ENCODE measurements around the gene S100PBP. TPM values are rescaled to one million over a fixed set of nuclear protein-coding genes. Genes with fewer than 3 reads are reported as not detected.
"Not testable (repeated sequence)": the region's sequence is repeated elsewhere in the genome, so short reads cannot be mapped to it uniquely, and the experiment has no call there.

S100PBP gene
- polyA plus RNA-seq, 1 donor, result 23.7 TPM

- DNase-seq, result no peak
These were observed 84.5 kb downstream of the S100PBP start for GRCh38 chr1:32901823-32902534.

GRCh38 chr1:32902535-32902920 is 85.1 kb downstream of the S100PBP start:
- no peak for DNase-seq

- DNase-seq, result no peak
These were observed 86.7 kb downstream of the S100PBP start for GRCh38 chr1:32903991-32904785.

- DNase-seq, result no peak
These were observed 87.3 kb downstream of the S100PBP start for GRCh38 chr1:32904797-32905196.

GRCh38 chr1:32905588-32905987 is 88.1 kb downstream of the S100PBP start:
- DNase-seq, result not testable (repeated sequence)

- no peak for DNase-seq
These were observed 89.2 kb downstream of the S100PBP start for GRCh38 chr1:32906654-32907053.

- DNase-seq, result no peak
These were observed 90.0 kb downstream of the S100PBP start for GRCh38 chr1:32907435-32907834.

Other genes starting within 250 kb of the S100PBP start
- gene ZBTB8OS, start 167.1 kb upstream of the S100PBP start, polyA plus RNA-seq (ENCODE audit: insufficient read length), result 23.2 TPM
- gene RBBP4, start 166.4 kb upstream of the S100PBP start, polyA plus RNA-seq (ENCODE audit: insufficient read length), result 149 TPM
- gene SYNC, start 114.9 kb upstream of the S100PBP start, polyA plus RNA-seq (ENCODE audit: insufficient read length), result 51.6 TPM
- gene YARS1, start 295 bp upstream of the S100PBP start, polyA plus RNA-seq (ENCODE audit: insufficient read length), result 40.4 TPM
- 209 TPM for gene FNDC5, start 53.3 kb downstream of the S100PBP start, polyA plus RNA-seq (ENCODE audit: insufficient read length)
- gene HPCA, start 68.8 kb downstream of the S100PBP start, polyA plus RNA-seq (ENCODE audit: insufficient read length), result 0.92 TPM
- 5.7 TPM for gene TMEM54, start 83.7 kb downstream of the S100PBP start, polyA plus RNA-seq (ENCODE audit: insufficient read length)
- 12.0 TPM for gene RNF19B, start 147.2 kb downstream of the S100PBP start, polyA plus RNA-seq (ENCODE audit: insufficient read length)
- gene AK2, start 219.2 kb downstream of the S100PBP start, polyA plus RNA-seq (ENCODE audit: insufficient read length), result 124 TPM

All from hindlimb muscle (tissue), 1 donor.